Suprapubic skin (tissue), 3 donors: ENCODE measurements around the gene SRSF2.

ENCODE experiments used
- CTCF ChIP-seq, 2 donors: fragments of 200-600 bp in 1 of 2; fragments of 450-650 bp in 1 of 2; sonication (generic) in 1 of 2; IDR thresholded peaks; one replicate each; pipeline ENCODE4 v1.5.1; 2016 to 2019; ENCODE audit warnings: antibody characterized with exemption in 2 of 2, mild to moderate bottlenecking in 1 of 2, moderate library complexity in 1 of 2
- EP300 ChIP-seq: sonication (generic); formaldehyde crosslinking; IDR thresholded peaks from one replicate; pipeline ENCODE4 v1.6.1; 2017; ENCODE audit warnings: antibody characterized with exemption

GRCh38 chr17:76738468-76738850, 1.3 kb upstream of the SRSF2 start:
- TF ChIP-seq CTCF (IDR thresholded peaks at IDR 0.05), result no peak
- TF ChIP-seq EP300, result no peak
